Endothelial cell of umbilical vein (primary cell): ENCODE data around the gene ZNF407. TPM values are rescaled to one million over a fixed set of nuclear protein-coding genes. Genes with fewer than 3 reads are reported as not detected.

Experiments used
- Bru-seq: library from RNA; stranded (reverse); fragments of 400-500 nt; gene quantifications from one replicate; lab custom pipeline; 2021; lab: Mats Ljungman, UMichigan
- BruChase-seq, 2 experiments: library from RNA; stranded (reverse); fragments of 400-500 nt; gene quantifications; one replicate each; lab custom pipeline; 2021; lab: Mats Ljungman, UMichigan
- BruUV-seq: library from RNA; stranded (reverse); fragments of 400-500 nt; replicated peaks from 2 replicates; lab custom pipeline; 2021; lab: Mats Ljungman, UMichigan
- CTCF ChIA-PET: fragments of 300-600, 350-600 bp; sonication (Branson Sonifier 250); formaldehyde crosslinking; loops from one replicate; lab custom pipeline; 2021; ENCODE audit warnings: antibody characterized with exemption, inconsistent platforms; lab: Charles Lee
- POLR2A ChIA-PET: fragments of 300-600, 350-600 bp; sonication (Branson Sonifier 250); formaldehyde crosslinking; loops from one replicate; lab custom pipeline; 2021; ENCODE audit warnings: antibody characterized with exemption, inconsistent platforms; lab: Charles Lee
- DNase-seq: peaks from one replicate; pipeline ENCODE4 v3.0.0-alpha.2; 2011; ENCODE audit warnings: low read depth, low spot score
- FAIRE-seq: peaks from 2 replicates; lab custom pipeline; 2011; peaks lifted over from hg19 to GRCh38; lab: Jason Lieb, UNC
- H2AFZ ChIP-seq: 2 replicates; pipeline ENCODE4 v1.6.0; 2012; ENCODE audit warnings: low read depth, low read length, control low read depth, inconsistent platforms
- H3K27ac ChIP-seq: 2 replicates; pipeline ENCODE4 v1.5.1; 2011; ENCODE audit warnings: low read depth, mild to moderate bottlenecking, control low read depth, low read length, moderate library complexity; ENCODE audit not compliant: insufficient read depth
- H3K27me3 ChIP-seq, 2 experiments: 2 replicates each; pipeline versions ENCODE4 v1.6.0 to v1.6.1; 2011; ENCODE audit warnings: low read length in 2 of 2, mixed read lengths in 1 of 2; ENCODE audit not compliant: control insufficient read depth in 2 of 2, insufficient read depth in 2 of 2
- H3K36me3 ChIP-seq, 2 experiments: 2 replicates in 1 of 2; 3 replicates in 1 of 2; pipeline ENCODE4 v1.5.1; 2011; ENCODE audit warnings: low read length in 2 of 2, mild to moderate bottlenecking in 1 of 2, moderate library complexity in 1 of 2; ENCODE audit not compliant: control insufficient read depth in 2 of 2, insufficient read depth in 2 of 2; ENCODE audit errors: extremely low read depth in 1 of 2
- H3K4me1 ChIP-seq: 3 replicates; pipeline ENCODE4 v1.5.1; 2011; ENCODE audit warnings: mild to moderate bottlenecking, low read length; ENCODE audit not compliant: control insufficient read depth, insufficient read depth; ENCODE audit errors: extremely low read depth
- H3K4me2 ChIP-seq: 2 replicates; pipeline ENCODE4 v1.6.1; 2011; ENCODE audit warnings: low read length, control low read depth, mixed read lengths; ENCODE audit not compliant: insufficient read depth
- H3K4me3 ChIP-seq, 3 experiments: fragments of 200-600 bp in 1 of 3; sonication (generic), shearing (Covaris generic) in 1 of 3; replicated peaks in 1 of 3; 2 replicates each; pipeline ENCODE4 v1.5.1; 2011 to 2016; ENCODE audit warnings: control low read depth in 3 of 3, low read length in 3 of 3, mild to moderate bottlenecking in 2 of 3, inconsistent platforms in 1 of 3, low read depth in 1 of 3, moderate library complexity in 1 of 3; ENCODE audit not compliant: insufficient read depth in 1 of 3
- H3K79me2 ChIP-seq: 2 replicates; pipeline ENCODE4 v1.6.0; 2012; ENCODE audit warnings: low read length, inconsistent platforms; ENCODE audit not compliant: control insufficient read depth, insufficient read depth
- H3K9ac ChIP-seq: replicated peaks from 2 replicates; pipeline ENCODE3; 2011; ENCODE audit warnings: low read length, control low read depth; ENCODE audit not compliant: insufficient read depth; ENCODE audit errors: extremely low read depth
- H3K9me1 ChIP-seq: replicated peaks from 3 replicates; pipeline ENCODE4 v1.6.0; 2011; ENCODE audit warnings: mild to moderate bottlenecking, low read length; ENCODE audit not compliant: control insufficient read depth, insufficient read depth; ENCODE audit errors: extremely low read depth
- H3K9me3 ChIP-seq: replicated peaks from 2 replicates; pipeline ENCODE4 v1.5.1; 2012; ENCODE audit warnings: low read length, inconsistent platforms; ENCODE audit not compliant: control insufficient read depth, insufficient read depth
- H4K20me1 ChIP-seq: replicated peaks from 2 replicates; pipeline ENCODE3; 2011; ENCODE audit warnings: mild to moderate bottlenecking, low read length; ENCODE audit not compliant: control insufficient read depth, insufficient read depth; ENCODE audit errors: extremely low read depth
- CTCF ChIP-seq, 2 donors: IDR thresholded peaks; 1 replicate in 1 of 2; 2 replicates in 1 of 2; pipeline ENCODE4 v1.5.1; 2011; ENCODE audit warnings: low read length in 2 of 2, mild to moderate bottlenecking in 2 of 2, moderate library complexity in 2 of 2, control low read depth in 1 of 2, inconsistent platforms in 1 of 2, low read depth in 1 of 2; ENCODE audit not compliant: insufficient read depth in 1 of 2; ENCODE audit errors: extremely low read depth in 1 of 2
- EZH2 ChIP-seq: IDR thresholded peaks from 2 replicates; pipeline ENCODE4 v1.6.1; 2012; ENCODE audit warnings: borderline replicate concordance, low read depth, mild to moderate bottlenecking, moderate library complexity, low read length, inconsistent platforms; ENCODE audit not compliant: severe bottlenecking
- FOS ChIP-seq: IDR thresholded peaks from 2 replicates; pipeline ENCODE4 v1.6.1; 2011; ENCODE audit warnings: mild to moderate bottlenecking, low read length, moderate library complexity, borderline replicate concordance; ENCODE audit not compliant: insufficient read depth
- GATA2 ChIP-seq: IDR thresholded peaks from 2 replicates; pipeline ENCODE4 v1.7.0; 2011; ENCODE audit warnings: low read depth, mild to moderate bottlenecking, moderate library complexity, mixed read lengths, low read length; ENCODE audit not compliant: insufficient read length, insufficient read depth
- JUN ChIP-seq: IDR thresholded peaks from 2 replicates; pipeline ENCODE4 v1.6.1; 2011; ENCODE audit warnings: borderline replicate concordance, low read depth; ENCODE audit not compliant: insufficient read length, insufficient read depth
- MAX ChIP-seq: IDR thresholded peaks from 2 replicates; pipeline ENCODE4 v1.6.1; 2011; ENCODE audit not compliant: insufficient read depth, insufficient read length
- MYC ChIP-seq: IDR thresholded peaks from one replicate; pipeline ENCODE4 v1.6.1; 2011; ENCODE audit warnings: mild to moderate bottlenecking, low read depth, low read length
- POLR2A ChIP-seq: IDR thresholded peaks from 2 replicates; pipeline ENCODE4 v1.6.1; 2012; ENCODE audit warnings: low read depth, mild to moderate bottlenecking, control low read depth, low read length
- POLR2AphosphoS5 ChIP-seq: IDR thresholded peaks from 2 replicates; pipeline ENCODE4 v1.6.1; 2012; ENCODE audit warnings: low read depth, mild to moderate bottlenecking, control low read depth, low read length, moderate library complexity; ENCODE audit not compliant: insufficient read depth
- dilution Hi-C: fragments of 300-500 bp; cut with MboI; formaldehyde crosslinking; loops from one replicate; pipeline ENCODE4 v1.15.0; 2019; ENCODE audit warnings: low sequenced_read_pairs; ENCODE audit not compliant: extremely low pct_ligation_motif_present
- intact Hi-C: fragments of 100-400 bp; cut with micrococcal nuclease; formaldehyde crosslinking; loops from one replicate; pipeline ENCODE4 v1.10.0; 2022
- long read RNA-seq: library from polyadenylated mRNA; stranded (forward); transcript quantifications from one replicate; pipeline ENCODE4 v2.0.0, GENCODE V29; 2021
- polyA minus RNA-seq, 3 experiments: library from RNA; depleted of rRNA, polyadenylated mRNA; stranded (reverse); fragments of >200 nt; gene quantifications; 1 replicate in 1 of 3; 2 replicates in 2 of 3; pipeline ENCODE4 v1.2.3, GENCODE V29; 2011
- polyA plus RNA-seq, 4 experiments: library from polyadenylated mRNA; depleted of rRNA in 3 of 4; stranded (reverse) in 3 of 4; unstranded in 1 of 4; fragments of >200 nt; gene quantifications; 2 replicates each; pipeline versions ENCODE4 v1.2.1 to v1.2.3, GENCODE V29; 2011 to 2012; ENCODE audit warnings: missing spikeins in 1 of 4
- total RNA-seq: library from RNA; stranded (reverse); gene quantifications from 2 replicates; pipeline ENCODE4 v1.2.3, GENCODE V29; 2021

Gene ZNF407
- 17.3 and 20.1 TPM in 2 replicates for total RNA-seq
- polyA plus RNA-seq: 3.7 and 3.8 TPM in 2 replicates
- polyA plus RNA-seq (2011; cell fraction: cytosol; rRNA removed): 3.5 TPM in 2 replicates
- 16.2 and 16.7 TPM in 2 replicates for polyA plus RNA-seq (2011; cell fraction: nucleus; rRNA removed)
- polyA plus RNA-seq (2012): 4.7 and 5.1 TPM in 2 replicates
- polyA minus RNA-seq: 29.1 and 35.4 TPM in 2 replicates
- polyA minus RNA-seq (2011; cell fraction: cytosol; rRNA and poly(A)+ RNA removed): 10.7 TPM
- 118 and 125 TPM in 2 replicates for polyA minus RNA-seq (2011; cell fraction: nucleus; rRNA and poly(A)+ RNA removed)
- Bru-seq, nascent RNA: percentile 81 among the genes with signal in this experiment
- percentile 59 among the genes with signal in this experiment for BruChase-seq, experiment 1, labeled RNA remaining after a 6-hour chase
- BruChase-seq, experiment 2, labeled RNA remaining after a 2-hour chase: percentile 74 among the genes with signal in this experiment
- long read RNA-seq, full-length matches to known transcripts: 3 of 7 reads
- long read RNA-seq, partial matches to known transcripts: 0 of 7 reads
- long read RNA-seq, other reads (novel, unspliced or antisense): 4 of 7 reads

- H4K20me1 ChIP-seq: no peaks in the 10 kb centered on the region
- H3K4me2 ChIP-seq: peak within 1 kb of the TSS; percentile 85
- BruUV-seq: no TSS peak
- H3K36me3 ChIP-seq: no peaks in the 10 kb centered on the region
- H3K79me2 ChIP-seq: peaks cover 40% of the 10 kb centered on the region
- TF ChIP-seq MYC (peak; percentile 48), FOS (no peak), GATA2 (no peak), POLR2AphosphoS5 (peak; percentile 8), EZH2 (no peak), MAX (no peak), POLR2A (peak; percentile 6), CTCF (IDR thresholded peaks at IDR 0.05; ENCODE audit: extremely low read depth in 1 of 2, insufficient read depth in 1 of 2, low read depth in 1 of 2, low read length in 2 of 2) (no peak), JUN (no peak)
- FAIRE-seq (peak; percentile 87), DNase-seq (peak; percentile 91)
- peaks cover 15% of the 10 kb centered on the region for H3K4me1 ChIP-seq
- no peaks in the 10 kb centered on the region for H3K27me3 ChIP-seq
- H3K9me1 ChIP-seq: no peaks in the 10 kb centered on the region
- ChIA-PET POLR2A (interaction anchor here (0.6 kb wide), 1 partner anchor 149 kb away, joined by 4 read pairs; no protein-coding TSS in a partner anchor), CTCF (interaction anchor here (1.0 to 1.3 kb wide), 3 partner anchors 8 to 55 kb away, joined by 3 to 4 read pairs (median 3); no protein-coding TSS in a partner anchor)
- H3K27ac ChIP-seq: peak within 1 kb of the TSS; percentile 99
- peak within 1 kb of the TSS; percentile 88 to 98 (median 97) for H3K4me3 ChIP-seq
- dilution Hi-C loops: no loop called here
- intact Hi-C loops: loop anchor here (1.0 to 5.0 kb wide), 5 partner anchors 102 to 1895 kb away; partner anchors contain the start of genes CNDP2, PTGR3 and TIMM21
- peak within 1 kb of the TSS; percentile 94 for H2AFZ ChIP-seq
- H3K9me3 ChIP-seq: no peaks in the 10 kb centered on the region
- H3K9ac ChIP-seq: peak within 1 kb of the TSS; percentile 100
Measured at GRCh38 chr18:74597662-74598349, at the start of gene ZNF407. Gene ZNF407, plus strand, starts transcription at chr18:74597870. Its CDS starts 33,150 bp downstream, at chr18:74631020.
